SU-DHL-6 (cell line): Measurements from ENCODE around the gene ZBTB32.

Source experiments
- H2AFZ ChIP-seq: fragments of 200-600 bp; sonication (generic); 2 replicates; pipeline ENCODE4 v1.6.1; 2014; ENCODE audit warnings: low read depth, mild to moderate bottlenecking, moderate library complexity, mixed read lengths, antibody characterized with exemption, low read length; ENCODE audit not compliant: severe bottlenecking
- H3F3A ChIP-seq: fragments of 200-600 bp; shearing (Covaris generic); 2 replicates; pipeline ENCODE4 v1.6.0; 2016; ENCODE audit warnings: antibody characterized with exemption, mild to moderate bottlenecking; ENCODE audit not compliant: insufficient read depth
- H3K27ac ChIP-seq: fragments of 200-600 bp; sonication (generic); 2 replicates; pipeline ENCODE4 v1.5.1; 2016; ENCODE audit warnings: low read depth, mild to moderate bottlenecking, low read length, moderate library complexity, mixed read lengths
- H3K27me3 ChIP-seq: fragments of 200-600 bp; sonication (generic), shearing (Covaris generic); 2 replicates; pipeline ENCODE4 v1.6.0; 2014; ENCODE audit warnings: mild to moderate bottlenecking, low read length
- H3K36me3 ChIP-seq: fragments of 200-600 bp; sonication (generic); 2 replicates; pipeline ENCODE4 v1.6.1; 2014; ENCODE audit warnings: mild to moderate bottlenecking, low read length, mixed read lengths
- H3K4me2 ChIP-seq: fragments of 300-600, 200-600 bp; shearing (Covaris generic), sonication (generic); 2 replicates; pipeline ENCODE4 v1.6.0; 2014; ENCODE audit warnings: low read length, low read depth, mild to moderate bottlenecking; ENCODE audit not compliant: poor library complexity, severe bottlenecking
- H3K4me3 ChIP-seq: fragments of 200-600 bp; sonication (generic); 2 replicates; pipeline ENCODE4 v1.5.1; 2014; ENCODE audit warnings: antibody characterized with exemption, low read length, mild to moderate bottlenecking, mixed read lengths; ENCODE audit not compliant: insufficient read depth, poor library complexity, severe bottlenecking
- H3K79me2 ChIP-seq: fragments of 200-600 bp; sonication (generic); 2 replicates; pipeline ENCODE4 v1.6.1; 2014; ENCODE audit warnings: mild to moderate bottlenecking, low read length, moderate library complexity; ENCODE audit not compliant: insufficient read depth
- H3K9ac ChIP-seq: fragments of 200-600 bp; sonication (generic); 2 replicates; pipeline ENCODE4 v1.7.0; 2014; ENCODE audit warnings: mild to moderate bottlenecking, low read length
- H3K9me2 ChIP-seq: fragments of 200-600 bp; sonication (generic); replicated peaks from 2 replicates; pipeline ENCODE4 v1.6.1; 2014; ENCODE audit warnings: low read length; ENCODE audit not compliant: insufficient read depth
- H3K9me3 ChIP-seq: fragments of 200-600 bp; sonication (generic); 2 replicates; pipeline ENCODE4 v1.6.1; 2014; ENCODE audit warnings: low read length, mixed read lengths; ENCODE audit not compliant: insufficient read depth
- H4K20me1 ChIP-seq: fragments of 200-600 bp; sonication (generic); 2 replicates; pipeline ENCODE4 v1.6.1; 2014; ENCODE audit warnings: low read depth, mild to moderate bottlenecking, antibody characterized with exemption, low read length, moderate library complexity, mixed read lengths
- EZH2phosphoT487 ChIP-seq: fragments of 200-600 bp; sonication (generic), shearing (Covaris generic); conservative IDR thresholded peaks from 2 replicates; pipeline ENCODE4 v1.6.1; 2018; ENCODE audit warnings: mild to moderate bottlenecking, antibody characterized with exemption, low read length, moderate library complexity, mixed read lengths
- TF ChIP-seq, protein P1 (sequence below): fragments of 200-600 bp; sonication (generic); IDR thresholded peaks from one replicate; pipeline ENCODE4 v1.5.1; 2017; ENCODE audit warnings: antibody characterized with exemption, mild to moderate bottlenecking, low read length, moderate library complexity; ENCODE audit not compliant: insufficient read depth, poor library complexity, severe bottlenecking

ZBTB32 gene

DNA sequence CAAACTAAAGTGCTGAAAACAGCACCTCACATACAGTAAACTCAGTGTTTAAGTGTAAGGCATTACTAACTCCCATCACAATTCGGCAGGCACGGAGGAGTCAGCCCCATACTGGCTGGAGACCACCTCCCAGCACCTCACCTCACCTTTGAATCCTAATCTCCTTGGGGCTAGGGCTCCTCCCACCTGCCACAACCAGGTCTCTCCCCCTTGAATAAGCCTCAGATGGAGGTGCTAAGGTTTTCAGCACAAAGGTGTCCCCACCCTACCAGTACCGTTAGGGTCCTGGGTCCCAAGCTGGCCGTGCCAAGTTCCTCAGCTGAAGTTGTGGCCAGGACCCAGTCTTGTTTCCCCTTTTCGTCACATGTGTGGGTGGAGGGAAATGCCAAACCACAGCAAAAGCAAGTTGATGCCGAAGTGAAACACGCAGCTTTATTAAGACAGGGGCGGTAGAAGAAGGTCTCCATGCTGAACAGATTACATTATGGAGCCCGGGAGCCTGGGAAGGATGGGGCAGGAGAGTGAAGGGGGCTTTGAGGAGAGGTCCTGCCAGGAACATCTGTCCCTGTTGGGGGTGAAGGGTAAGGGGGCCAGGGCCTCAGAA lies 37.9 kb downstream of the ZBTB32 start, which contains the start of gene IGFLR1:
Gene IGFLR1, minus strand, starts transcription at position 332 of the 604 bp plus-strand sequence. CDS start 1,272 bp downstream, outside the sequence.
- H3K36me3 ChIP-seq = no peaks in the 10 kb centered on the region
- peak within 1 kb of the TSS; percentile 89 for H3K4me2 ChIP-seq
- H3K4me3 ChIP-seq = peak within 1 kb of the TSS; percentile 33
- H3F3A ChIP-seq = peaks cover 19% of the 10 kb centered on the region
- H3K9me2 ChIP-seq = no peaks in the 10 kb centered on the region
- no peaks in the 10 kb centered on the region for H3K9me3 ChIP-seq
- H3K9ac ChIP-seq = peak within 1 kb of the TSS; percentile 60
- H3K27ac ChIP-seq = peak within 1 kb of the TSS; percentile 92
- TF ChIP-seq, protein P1, sequence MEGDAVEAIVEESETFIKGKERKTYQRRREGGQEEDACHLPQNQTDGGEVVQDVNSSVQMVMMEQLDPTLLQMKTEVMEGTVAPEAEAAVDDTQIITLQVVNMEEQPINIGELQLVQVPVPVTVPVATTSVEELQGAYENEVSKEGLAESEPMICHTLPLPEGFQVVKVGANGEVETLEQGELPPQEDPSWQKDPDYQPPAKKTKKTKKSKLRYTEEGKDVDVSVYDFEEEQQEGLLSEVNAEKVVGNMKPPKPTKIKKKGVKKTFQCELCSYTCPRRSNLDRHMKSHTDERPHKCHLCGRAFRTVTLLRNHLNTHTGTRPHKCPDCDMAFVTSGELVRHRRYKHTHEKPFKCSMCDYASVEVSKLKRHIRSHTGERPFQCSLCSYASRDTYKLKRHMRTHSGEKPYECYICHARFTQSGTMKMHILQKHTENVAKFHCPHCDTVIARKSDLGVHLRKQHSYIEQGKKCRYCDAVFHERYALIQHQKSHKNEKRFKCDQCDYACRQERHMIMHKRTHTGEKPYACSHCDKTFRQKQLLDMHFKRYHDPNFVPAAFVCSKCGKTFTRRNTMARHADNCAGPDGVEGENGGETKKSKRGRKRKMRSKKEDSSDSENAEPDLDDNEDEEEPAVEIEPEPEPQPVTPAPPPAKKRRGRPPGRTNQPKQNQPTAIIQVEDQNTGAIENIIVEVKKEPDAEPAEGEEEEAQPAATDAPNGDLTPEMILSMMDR = no peak
- TF ChIP-seq EZH2phosphoT487 = no peak
- peaks cover 7% of the 10 kb centered on the region for H3K79me2 ChIP-seq
- no peaks in the 10 kb centered on the region for H4K20me1 ChIP-seq
- H2AFZ ChIP-seq = peak within 1 kb of the TSS; percentile 8
- no peaks in the 10 kb centered on the region for H3K27me3 ChIP-seq

DNA sequence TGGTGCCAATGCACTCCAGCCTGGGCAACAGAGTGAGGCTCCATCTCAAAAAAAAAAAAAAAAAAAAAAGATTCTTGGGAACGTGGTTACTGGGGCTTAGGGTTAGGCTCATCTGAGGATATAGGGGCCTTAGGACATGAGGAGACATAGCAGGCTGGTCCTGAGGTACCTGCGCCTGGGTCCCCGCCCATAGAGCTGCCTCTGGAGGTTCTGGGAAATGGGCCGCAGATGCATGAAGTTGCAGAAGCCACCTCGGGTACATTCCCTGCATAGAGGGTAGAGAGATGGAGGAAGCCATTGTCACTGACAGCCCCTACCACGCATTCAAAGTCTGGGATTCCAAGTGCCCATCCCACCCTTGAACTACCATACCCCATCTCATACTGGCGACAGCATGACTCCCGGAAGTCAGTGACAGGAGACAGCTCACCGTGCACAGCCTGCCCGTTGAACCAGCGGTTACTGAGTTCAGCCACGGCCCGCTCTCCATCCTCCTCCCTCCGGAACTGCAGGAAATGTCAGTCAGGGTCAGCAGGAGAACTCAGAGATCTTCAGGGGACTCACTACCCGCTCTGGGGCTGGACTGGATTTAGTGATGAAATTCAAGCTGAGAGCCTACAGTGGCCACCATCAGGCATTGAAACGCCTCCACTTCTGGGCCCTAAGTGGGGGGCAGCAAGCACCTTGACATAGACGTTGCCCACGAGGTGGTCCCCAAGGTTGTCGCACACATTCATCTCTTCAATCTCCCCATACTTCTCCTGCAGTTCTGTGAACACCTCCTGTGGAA lies 39.5 kb downstream of the ZBTB32 start:
- Histone ChIP-seq H3K9ac (peak overlapping the region; percentile 75), H3K4me2 (peak overlapping the region; percentile 75), H3F3A (peaks cover 18% of the 10 kb centered on the region), H3K4me3 (peak overlapping the region; percentile 76), H3K9me2 (no peaks in the 10 kb centered on the region), H3K27ac (peak overlapping the region; percentile 86), H2AFZ (no peak overlapping the region), H3K79me2 (peaks cover 7% of the 10 kb centered on the region), H3K27me3 (no peaks in the 10 kb centered on the region), H3K9me3 (no peaks in the 10 kb centered on the region), H4K20me1 (no peaks in the 10 kb centered on the region), H3K36me3 (no peaks in the 10 kb centered on the region)
- TF ChIP-seq, protein P1 = no peak
- no peak for TF ChIP-seq EZH2phosphoT487

DNA sequence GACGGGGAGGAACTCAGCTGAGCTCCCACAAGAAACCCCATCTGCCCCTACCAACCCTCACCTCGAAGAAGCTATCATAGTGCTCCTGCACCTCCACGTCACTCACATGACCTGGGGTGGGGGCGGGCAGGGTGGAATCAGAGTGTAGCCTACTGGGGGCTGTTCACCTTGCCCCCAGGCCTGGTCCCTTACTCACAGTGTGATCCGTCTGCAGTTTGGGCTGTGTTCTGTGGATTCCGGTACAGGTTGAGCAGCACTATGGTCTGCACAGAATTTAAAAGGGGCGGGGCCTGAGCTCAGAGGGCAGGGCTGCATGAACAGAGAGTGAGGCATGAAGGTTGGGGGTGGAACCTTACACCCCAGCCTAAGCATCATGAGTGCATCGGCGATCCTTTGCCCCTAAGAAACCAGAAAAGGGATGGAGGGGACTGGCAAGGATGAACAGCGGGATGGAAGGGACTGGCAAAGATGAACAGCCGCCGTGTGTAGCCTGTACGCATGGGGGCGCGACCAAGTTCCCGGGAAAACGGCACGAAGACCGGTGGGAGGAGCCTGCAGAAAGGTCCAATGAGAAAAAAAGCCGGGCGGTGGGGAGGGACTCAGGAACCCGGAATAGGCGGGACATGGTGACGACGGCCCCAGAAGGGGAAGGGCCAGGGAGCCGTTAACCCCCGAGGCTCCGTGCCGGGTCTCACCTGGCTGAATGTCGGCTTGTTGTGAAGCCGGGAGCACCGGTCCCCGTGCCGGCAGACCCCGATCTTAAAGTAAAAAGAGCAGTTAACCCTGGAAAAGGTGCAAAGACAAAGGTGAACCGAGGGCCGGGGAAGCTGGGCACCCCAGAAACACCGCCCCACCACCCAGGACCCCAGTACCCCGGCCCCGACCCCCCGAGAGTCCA lies 40.3 kb downstream of the ZBTB32 start:
- H3K9me3 ChIP-seq = no peaks in the 10 kb centered on the region
- H3K9ac ChIP-seq = peak overlapping the region; percentile 75
- peak overlapping the region; percentile 76 for H3K4me3 ChIP-seq
- H3K9me2 ChIP-seq = no peaks in the 10 kb centered on the region
- H2AFZ ChIP-seq = peak overlapping the region; percentile 49
- peaks cover 14% of the 10 kb centered on the region for H3F3A ChIP-seq
- no peaks in the 10 kb centered on the region for H4K20me1 ChIP-seq
- peak overlapping the region; percentile 86 for H3K27ac ChIP-seq
- peak overlapping the region; percentile 75 for H3K4me2 ChIP-seq
- peaks cover 11% of the 10 kb centered on the region for H3K79me2 ChIP-seq
- no peaks in the 10 kb centered on the region for H3K36me3 ChIP-seq
- TF ChIP-seq, protein P1 = no peak
- no peaks in the 10 kb centered on the region for H3K27me3 ChIP-seq
